Measurements from ENCODE around the gene SPATA32. TPM values are rescaled to one million over a fixed set of nuclear protein-coding genes. Genes with fewer than 3 reads are reported as not detected.

Gene SPATA32
- total and polyA plus RNA-seq, 7 donors, result 0.11 TPM; not detected in 6

DNA sequence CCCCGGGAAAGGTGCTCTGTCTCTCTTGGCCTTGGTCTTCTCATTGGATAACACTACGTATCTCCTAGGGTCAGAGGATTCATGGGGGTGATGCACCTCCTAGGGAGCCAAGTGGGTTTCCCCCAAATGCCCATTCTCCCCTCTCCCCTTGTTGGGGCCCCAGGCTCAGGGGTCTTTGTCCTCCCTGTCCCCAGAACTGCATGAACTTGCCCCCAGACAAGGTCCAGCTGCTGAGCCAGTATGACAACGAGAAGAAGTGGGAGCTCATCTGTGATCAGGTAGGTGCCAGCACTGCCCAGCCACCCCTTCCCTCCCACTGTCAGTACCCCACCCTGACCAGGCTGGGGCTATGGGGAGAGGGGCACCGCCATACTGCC, 31.5 kb downstream of the SPATA32 start:
- no peaks in the 10 kb centered on the region for H3K9me3 ChIP-seq
- TF ChIP-seq, protein P1, sequence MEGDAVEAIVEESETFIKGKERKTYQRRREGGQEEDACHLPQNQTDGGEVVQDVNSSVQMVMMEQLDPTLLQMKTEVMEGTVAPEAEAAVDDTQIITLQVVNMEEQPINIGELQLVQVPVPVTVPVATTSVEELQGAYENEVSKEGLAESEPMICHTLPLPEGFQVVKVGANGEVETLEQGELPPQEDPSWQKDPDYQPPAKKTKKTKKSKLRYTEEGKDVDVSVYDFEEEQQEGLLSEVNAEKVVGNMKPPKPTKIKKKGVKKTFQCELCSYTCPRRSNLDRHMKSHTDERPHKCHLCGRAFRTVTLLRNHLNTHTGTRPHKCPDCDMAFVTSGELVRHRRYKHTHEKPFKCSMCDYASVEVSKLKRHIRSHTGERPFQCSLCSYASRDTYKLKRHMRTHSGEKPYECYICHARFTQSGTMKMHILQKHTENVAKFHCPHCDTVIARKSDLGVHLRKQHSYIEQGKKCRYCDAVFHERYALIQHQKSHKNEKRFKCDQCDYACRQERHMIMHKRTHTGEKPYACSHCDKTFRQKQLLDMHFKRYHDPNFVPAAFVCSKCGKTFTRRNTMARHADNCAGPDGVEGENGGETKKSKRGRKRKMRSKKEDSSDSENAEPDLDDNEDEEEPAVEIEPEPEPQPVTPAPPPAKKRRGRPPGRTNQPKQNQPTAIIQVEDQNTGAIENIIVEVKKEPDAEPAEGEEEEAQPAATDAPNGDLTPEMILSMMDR (IDR thresholded peaks at IDR 0.05), result no peak
- H3K27ac ChIP-seq, result peak overlapping the region; percentile 62
- DNase-seq, result no peak
- H3K27me3 ChIP-seq (ENCODE audit: insufficient read depth in 3 of 3, low read length in 2 of 3), result no peaks in the 10 kb centered on the region
- H3K4me1 ChIP-seq, result peaks cover 15% of the 10 kb centered on the region
- intact Hi-C loops (cut with DNase I), result no loop called here
- 78 to 91% (median 80%) methylated on average over 4 of the region's 4 CpGs for WGBS, 3 donors
- no peak for ATAC-seq
- no peaks in the 10 kb centered on the region for H3K36me3 ChIP-seq (ENCODE audit: insufficient read depth in 1 of 2, low read depth in 1 of 2)
- H3K4me3 ChIP-seq, result no peak overlapping the region

- intact Hi-C loops (cut with DNase I), result no loop called here
- no peaks in the 10 kb centered on the region for H3K9me3 ChIP-seq
- H3K4me3 ChIP-seq, result no peak overlapping the region
- no peaks in the 10 kb centered on the region for H3K36me3 ChIP-seq (ENCODE audit: insufficient read depth in 1 of 2, low read depth in 1 of 2)
- 77 to 85% (median 77%) methylated on average over 13 to 16 of the region's 16 CpGs for WGBS, 3 donors
- no peak for ATAC-seq
- TF ChIP-seq, protein P1 (IDR thresholded peaks at IDR 0.05), result no peak
- H3K27ac ChIP-seq, result peak overlapping the region; percentile 62
- no peaks in the 10 kb centered on the region for H3K27me3 ChIP-seq (ENCODE audit: insufficient read depth in 3 of 3, low read length in 2 of 3)
- H3K4me1 ChIP-seq, result peaks cover 15% of the 10 kb centered on the region
- DNase-seq, result peak; percentile 45 to 79
These were observed 32.0 kb downstream of the SPATA32 start for GRCh38 chr17:45229681-45230409.

DNA sequence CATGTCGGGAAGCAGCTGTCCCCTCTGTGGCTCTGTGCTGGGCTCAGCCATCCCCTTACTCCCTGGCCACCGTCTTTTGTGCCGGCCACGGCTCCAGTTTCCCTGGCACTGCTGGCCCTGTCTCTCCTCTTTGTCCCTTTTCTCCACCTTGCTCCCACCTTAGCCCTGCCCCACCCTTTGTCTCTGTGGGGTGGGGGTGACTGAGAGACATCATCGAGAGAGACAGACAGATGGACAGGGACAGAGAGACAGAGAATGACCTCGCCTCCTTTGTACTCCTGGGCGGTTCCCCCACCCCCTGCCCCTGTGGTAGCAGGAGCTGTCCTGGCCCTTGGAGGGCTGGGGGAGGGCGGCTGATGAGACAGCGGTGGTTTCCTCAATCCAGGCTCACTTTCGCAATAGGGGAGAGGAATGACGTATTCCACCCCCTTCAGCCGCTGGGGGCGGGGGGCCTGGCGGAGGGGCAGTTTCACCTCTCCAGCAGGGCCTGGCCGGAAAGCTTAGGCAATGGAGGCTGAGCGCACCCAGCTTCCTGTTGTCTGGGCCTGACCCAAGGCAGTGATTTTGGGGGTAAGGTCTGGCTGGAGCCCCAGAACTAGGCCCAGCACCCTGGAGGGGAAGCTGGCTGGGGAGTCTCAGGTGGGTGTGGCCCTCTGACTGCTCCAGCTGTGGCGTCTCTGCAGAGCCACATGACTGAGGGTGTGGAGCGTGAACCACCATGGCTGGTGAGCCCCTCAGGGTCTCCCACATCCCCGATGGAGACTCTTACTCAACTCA, 32.9 kb downstream of the SPATA32 start:
- intact Hi-C loops (cut with DNase I), result no loop called here
- no peaks in the 10 kb centered on the region for H3K36me3 ChIP-seq (ENCODE audit: insufficient read depth in 1 of 2, low read depth in 1 of 2)
- H3K9me3 ChIP-seq, result no peaks in the 10 kb centered on the region
- peak overlapping the region; percentile 62 for H3K27ac ChIP-seq
- peak; percentile 46 to 76 (median 56) for ATAC-seq
- no peaks in the 10 kb centered on the region for H3K27me3 ChIP-seq (ENCODE audit: insufficient read depth in 3 of 3, low read length in 2 of 3)
- DNase-seq, result peak; percentile 90 to 95
- TF ChIP-seq, protein P1 (IDR thresholded peaks at IDR 0.05), result no peak
- peaks cover 15% of the 10 kb centered on the region for H3K4me1 ChIP-seq
- WGBS, 3 donors, result 52 to 62% (median 61%) methylated on average over 18 to 19 of the region's 19 CpGs
- peak overlapping the region; percentile 13 for H3K4me3 ChIP-seq

DNA sequence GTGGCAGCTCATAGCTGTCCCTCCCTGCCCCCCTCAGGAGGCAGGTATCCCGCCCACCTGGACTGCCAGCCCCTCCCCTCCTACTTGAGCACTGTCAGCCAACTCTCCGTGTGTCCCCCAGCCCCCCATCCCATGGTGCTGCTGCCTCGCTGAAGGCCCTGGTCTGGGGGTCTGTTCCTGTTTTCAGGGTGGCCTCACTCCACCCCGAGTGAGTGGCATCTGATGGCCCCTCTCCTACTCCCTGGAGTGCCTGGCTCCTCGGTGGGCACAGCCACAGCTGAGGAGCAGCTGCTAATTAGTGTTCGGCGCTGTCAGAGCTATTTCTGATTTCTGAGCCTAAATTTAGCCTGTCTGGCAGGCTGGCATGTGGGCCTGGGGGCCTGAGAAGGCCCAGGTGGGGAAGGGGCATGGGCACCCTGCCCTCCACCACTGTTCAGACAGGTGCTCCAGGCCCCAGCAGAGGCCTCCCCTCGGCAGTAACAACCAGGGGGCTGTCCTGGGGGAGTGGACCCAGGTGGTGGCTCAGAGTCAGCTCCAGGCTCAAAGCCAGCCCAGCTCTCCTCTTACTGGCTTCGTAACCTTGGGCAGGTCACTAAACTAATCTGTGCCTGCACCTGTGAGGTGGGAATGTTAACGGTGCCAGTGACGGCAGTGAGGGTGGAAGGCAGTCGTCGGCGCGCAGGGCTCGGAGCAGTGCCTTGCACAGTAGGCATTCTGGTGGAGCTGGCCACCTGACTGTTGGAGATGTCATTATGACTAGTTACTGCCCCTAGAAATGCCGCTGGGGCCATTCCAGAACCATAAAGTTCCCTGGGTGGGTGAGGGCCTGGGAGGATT, 33.8 kb downstream of the SPATA32 start:
- TF ChIP-seq, protein P1 (IDR thresholded peaks at IDR 0.05), result no peak
- peak; percentile 30 to 64 (median 37) for ATAC-seq
- no peaks in the 10 kb centered on the region for H3K27me3 ChIP-seq (ENCODE audit: insufficient read depth in 3 of 3, low read length in 2 of 3)
- no peaks in the 10 kb centered on the region for H3K36me3 ChIP-seq (ENCODE audit: insufficient read depth in 1 of 2, low read depth in 1 of 2)
- DNase-seq, result peak in 1 of 2 donors; percentile 60
- H3K4me3 ChIP-seq, result peak overlapping the region; percentile 13
- intact Hi-C loops (cut with DNase I), result no loop called here
- H3K4me1 ChIP-seq, result peaks cover 15% of the 10 kb centered on the region
- peak overlapping the region; percentile 62 for H3K27ac ChIP-seq
- H3K9me3 ChIP-seq, result no peaks in the 10 kb centered on the region
- WGBS, 3 donors, result 31 to 37% (median 36%) methylated on average over 17 of the region's 17 CpGs

All from psoas muscle (tissue), 8 donors.